Astrocyte of the spinal cord (primary cell): ENCODE measurements around the gene GPR137.

ENCODE experiments used
- DNase-seq: peaks from one replicate; pipeline ENCODE4 v3.0.0; 2011; ENCODE audit warnings: low read depth, low spot score
- H3K4me3 ChIP-seq: 2 replicates; pipeline ENCODE4 v1.5.1; 2011; ENCODE audit warnings: low read depth, mild to moderate bottlenecking, low read length, moderate library complexity
- CTCF ChIP-seq: IDR thresholded peaks from 2 replicates; pipeline ENCODE4 v1.5.1; 2012; ENCODE audit warnings: low read depth, mild to moderate bottlenecking, low read length, inconsistent platforms
- in situ Hi-C: cut with HindIII; loops from 2 replicates; pipeline ENCODE4 v1.10.0; 2017; ENCODE audit warnings: low sequenced_read_pairs

The GPR137 gene

GRCh38 chr11:64249563-64250414 lies 35.9 kb upstream of the GPR137 start:
- in situ Hi-C loops, result no loop called here
- DNase-seq, result no peak
- no peak overlapping the region for H3K4me3 ChIP-seq
- no peak for TF ChIP-seq CTCF

- in situ Hi-C loops, result no loop called here
- H3K4me3 ChIP-seq, result peak overlapping the region; percentile 50
Measured at GRCh38 chr11:64250415-64251015, 35.1 kb upstream of the GPR137 start.

GRCh38 chr11:64251016-64251752 lies 34.5 kb upstream of the GPR137 start, which contains the start of gene PLCB3:
Gene PLCB3, plus strand, starts transcription at chr11:64251530. Its CDS starts 120 bp downstream, at chr11:64251650.
- H3K4me3 ChIP-seq, result peak within 1 kb of the TSS; percentile 63
- in situ Hi-C loops, result no loop called here
- DNase-seq, result no peak
- peak; percentile 63 for TF ChIP-seq CTCF

More at GRCh38 chr11:64250415-64251015, 35.1 kb upstream of the GPR137 start:
- no peak for DNase-seq
- no peak for TF ChIP-seq CTCF

GRCh38 chr11:64251753-64252002 lies 34.0 kb upstream of the GPR137 start:
- no peak for DNase-seq
- TF ChIP-seq CTCF, result no peak
- H3K4me3 ChIP-seq, result peak overlapping the region; percentile 63
- in situ Hi-C loops, result no loop called here

GRCh38 chr11:64252003-64252872 lies 33.4 kb upstream of the GPR137 start:
- peak overlapping the region; percentile 63 for H3K4me3 ChIP-seq
- no peak for DNase-seq
- peak; percentile 45 for TF ChIP-seq CTCF
- in situ Hi-C loops, result no loop called here

GRCh38 chr11:64253043-64253442 lies 32.6 kb upstream of the GPR137 start:
- DNase-seq, result no peak
- in situ Hi-C loops, result no loop called here
- TF ChIP-seq CTCF, result no peak
- no peak overlapping the region for H3K4me3 ChIP-seq
